AG04450 (cell line): ENCODE measurements around the gene OXTR. TPM values are rescaled to one million over a fixed set of nuclear protein-coding genes. Genes with fewer than 3 reads are reported as not detected.

Experiments
- CTCF ChIA-PET: fragments of 300-600, 350-600 bp; formaldehyde crosslinking; extraction: SDS; loops from one replicate; lab custom pipeline; 2022; ENCODE audit warnings: antibody characterized with exemption, inconsistent platforms; lab: Charles Lee
- POLR2A ChIA-PET: fragments of 350-600 bp; formaldehyde crosslinking; extraction: SDS; loops from one replicate; lab custom pipeline; 2021; ENCODE audit warnings: antibody characterized with exemption, inconsistent platforms; lab: Yijun Ruan, JAX
- DNase-seq: peaks from one replicate; pipeline ENCODE4 v3.0.0-alpha.2; 2011; ENCODE audit warnings: low read depth, low spot score
- H3K27ac ChIP-seq: one replicate; pipeline ENCODE4 v1.5.1; 2012; ENCODE audit warnings: low read depth, low read length, control low read depth
- H3K27me3 ChIP-seq: one replicate; pipeline ENCODE4 v1.6.0; 2012; ENCODE audit warnings: low read length; ENCODE audit not compliant: control insufficient read depth, insufficient read depth
- H3K4me3 ChIP-seq: 2 replicates; pipeline ENCODE4 v1.5.1; 2011; ENCODE audit warnings: mild to moderate bottlenecking, low read depth, low read length, control low read depth
- H3K9me3 ChIP-seq: 2 replicates; pipeline ENCODE4 v1.5.1; 2012; ENCODE audit warnings: low read length; ENCODE audit not compliant: control insufficient read depth, insufficient read depth
- CTCF ChIP-seq: IDR thresholded peaks from 2 replicates; pipeline ENCODE4 v1.5.1; 2011; ENCODE audit warnings: low read depth, low read length, control low read depth, inconsistent platforms
- polyA plus RNA-seq: library from polyadenylated mRNA; depleted of rRNA; stranded (reverse); fragments of >200 nt; gene quantifications from 2 replicates; pipeline ENCODE4 v1.2.3, GENCODE V29; 2011

OXTR gene
- polyA plus RNA-seq, 1 experiment: 58.7 TPM

GRCh38 chr3:8790529-8790928 lies 21.1 kb upstream of the OXTR start:
- POLR2A ChIA-PET: no interaction called here
- Histone ChIP-seq H3K27me3 (no peaks in the 10 kb centered on the region), H3K9me3 (no peaks in the 10 kb centered on the region; the same call in 1 of the 2 replicates), H3K27ac (no peak overlapping the region), H3K4me3 (no peak overlapping the region)
- TF ChIP-seq CTCF: no peak
- DNase-seq: no peak
- CTCF ChIA-PET: interaction anchor here (1.4 kb wide), 1 partner anchor 21 kb away, joined by 3 read pairs; the partner anchor contains the start of gene OXTR

GRCh38 chr3:8784676-8785435 lies 15.4 kb upstream of the OXTR start:
- no peak for DNase-seq
- no peaks in the 10 kb centered on the region for H3K9me3 ChIP-seq
- ChIA-PET CTCF (interaction anchor here (0.6 to 3.6 kb wide), 3 partner anchors 9 to 72 kb away, joined by 3 to 20 read pairs (median 3); partner anchors contain the start of gene OXTR), POLR2A (no interaction called here)
- H3K4me3 ChIP-seq: no peak overlapping the region
- no peak overlapping the region for H3K27ac ChIP-seq
- no peak for TF ChIP-seq CTCF
- H3K27me3 ChIP-seq: no peaks in the 10 kb centered on the region

- TF ChIP-seq CTCF: no peak
- H3K27me3 ChIP-seq: no peaks in the 10 kb centered on the region
- POLR2A ChIA-PET: no interaction called here
- CTCF ChIA-PET: interaction anchor here (0.9 to 1.1 kb wide), 2 partner anchors 11 kb away, joined by 3 to 4 read pairs; partner anchors contain the start of gene OXTR
- H3K27ac ChIP-seq: no peak overlapping the region
- no peak overlapping the region for H3K4me3 ChIP-seq
- no peaks in the 10 kb centered on the region for H3K9me3 ChIP-seq
- DNase-seq: no peak
Measured at GRCh38 chr3:8780279-8780678, 10.9 kb upstream of the OXTR start.

GRCh38 chr3:8778475-8778874 lies 9.1 kb upstream of the OXTR start:
- H3K9me3 ChIP-seq: no peaks in the 10 kb centered on the region
- ChIA-PET POLR2A (no interaction called here), CTCF (interaction anchor here (2.3 kb wide), 1 partner anchor 9 kb away, joined by 16 read pairs; the partner anchor contains the start of gene OXTR)
- H3K4me3 ChIP-seq: no peak overlapping the region
- TF ChIP-seq CTCF: no peak
- no peak overlapping the region for H3K27ac ChIP-seq
- H3K27me3 ChIP-seq: no peaks in the 10 kb centered on the region
- DNase-seq: no peak

- H3K27me3 ChIP-seq: no peaks in the 10 kb centered on the region
- no peak for TF ChIP-seq CTCF
- no peaks in the 10 kb centered on the region for H3K9me3 ChIP-seq
- no peak overlapping the region for H3K4me3 ChIP-seq
- DNase-seq: no peak
- POLR2A ChIA-PET: no interaction called here
- H3K27ac ChIP-seq: no peak overlapping the region
- CTCF ChIA-PET: interaction anchor here (2.3 kb wide), 1 partner anchor 8 kb away, joined by 16 read pairs; the partner anchor contains the start of gene OXTR
Measured at GRCh38 chr3:8777978-8778267, 8.5 kb upstream of the OXTR start.
